NCI-H146 treated with DMSO at 0.1 percent for 48 hours (cell line): Measurements from ENCODE around the gene CHMP2A.

Experiments
- DNase-seq: peaks from one replicate; lab custom pipeline; 2025; ENCODE audit not compliant: unreplicated experiment; lab: John Stamatoyannopoulos, UW

Gene CHMP2A

GRCh38 chr19:58570770-58571574 is 16.1 kb upstream of the CHMP2A start:
- DNase-seq, result no peak

GRCh38 chr19:58569943-58570670 is 15.2 kb upstream of the CHMP2A start:
- DNase-seq, result no peak

- no peak for DNase-seq
These were observed 14.5 kb upstream of the CHMP2A start for GRCh38 chr19:58569191-58569942.

GRCh38 chr19:58568453-58569130 is 13.7 kb upstream of the CHMP2A start:
- no peak for DNase-seq

GRCh38 chr19:58566989-58567388 is 12.1 kb upstream of the CHMP2A start:
- DNase-seq, result no peak

- DNase-seq, result no peak
These were observed 8.9 kb upstream of the CHMP2A start for GRCh38 chr19:58563823-58564222.

- no peak for DNase-seq
These were observed 8.2 kb upstream of the CHMP2A start for GRCh38 chr19:58563034-58563573.

- DNase-seq, result no peak
These were observed 7.5 kb upstream of the CHMP2A start for GRCh38 chr19:58562122-58563033.

GRCh38 chr19:58561373-58562121 is 6.6 kb upstream of the CHMP2A start:
- DNase-seq, result no peak

- no peak for DNase-seq
These were observed 6.0 kb upstream of the CHMP2A start for GRCh38 chr19:58560921-58561320.

- no peak for DNase-seq
These were observed 5.3 kb upstream of the CHMP2A start for GRCh38 chr19:58560007-58560887.

- DNase-seq, result no peak
These were observed 4.5 kb upstream of the CHMP2A start for GRCh38 chr19:58559275-58560006.

GRCh38 chr19:58558623-58559274 is 3.8 kb upstream of the CHMP2A start:
- no peak for DNase-seq

GRCh38 chr19:58558066-58558622 is 3.2 kb upstream of the CHMP2A start, which contains the start of gene UBE2M:
Gene UBE2M (minus strand): TSS chr19:58558611. CDS start chr19:58558381, 230 bp downstream.
- no peak for DNase-seq

GRCh38 chr19:58557221-58558065 is 2.5 kb upstream of the CHMP2A start:
- no peak for DNase-seq
